WERI-Rb-1 (cell line): Measurements from ENCODE around the gene POMT2.

Source experiments
- DNase-seq: peaks from one replicate; pipeline ENCODE4 v3.0.0-alpha.2; 2020
- H3K27ac ChIP-seq: fragments of 250-450 bp; sonication (Bioruptor Pico); 2 replicates; pipeline ENCODE4 v1.5.1; 2020; ENCODE audit warnings: mild to moderate bottlenecking, moderate library complexity
- H3K27me3 ChIP-seq: fragments of 250-450 bp; sonication (Bioruptor Pico); 2 replicates; pipeline ENCODE4 v1.5.1; 2021; ENCODE audit warnings: mild to moderate bottlenecking, low read depth, moderate library complexity; ENCODE audit not compliant: insufficient read depth, severe bottlenecking
- H3K36me3 ChIP-seq: fragments of 250-450 bp; sonication (Bioruptor Pico); 2 replicates; pipeline ENCODE4 v1.5.1; 2020; ENCODE audit warnings: mild to moderate bottlenecking, moderate library complexity
- H3K4me3 ChIP-seq: 2 replicates; pipeline ENCODE4 v1.5.1; 2011; ENCODE audit warnings: low read depth, mild to moderate bottlenecking, control low read depth, low read length
- H3K9me3 ChIP-seq: fragments of 250-450 bp; sonication (Bioruptor Pico); 2 replicates; pipeline ENCODE4 v1.5.1; 2021; ENCODE audit warnings: mild to moderate bottlenecking, moderate library complexity; ENCODE audit not compliant: severe bottlenecking
- CTCF ChIP-seq: IDR thresholded peaks from 2 replicates; pipeline ENCODE4 v1.5.1; 2011; ENCODE audit warnings: low read depth, mild to moderate bottlenecking, control low read depth, inconsistent platforms, low read length

Gene POMT2

GRCh38 chr14:77265187-77265515 is 55.5 kb downstream of the POMT2 start:
- no peak for TF ChIP-seq CTCF
- no peaks in the 10 kb centered on the region for H3K36me3 ChIP-seq
- no peak for DNase-seq

GRCh38 chr14:77264466-77265186 is 56.1 kb downstream of the POMT2 start:
- no peak overlapping the region for H3K4me3 ChIP-seq
- no peaks in the 10 kb centered on the region for H3K36me3 ChIP-seq
- H3K27me3 ChIP-seq, result no peaks in the 10 kb centered on the region
- no peak for DNase-seq
- H3K9me3 ChIP-seq, result peaks cover 3% of the 10 kb centered on the region
- no peak overlapping the region for H3K27ac ChIP-seq
- no peak for TF ChIP-seq CTCF

More at GRCh38 chr14:77265187-77265515, 55.5 kb downstream of the POMT2 start:
- Histone ChIP-seq H3K4me3 (no peak overlapping the region), H3K27ac (no peak overlapping the region), H3K27me3 (no peaks in the 10 kb centered on the region), H3K9me3 (peaks cover 3% of the 10 kb centered on the region)

GRCh38 chr14:77260631-77261030 is 60.1 kb downstream of the POMT2 start:
- Histone ChIP-seq H3K4me3 (no peak overlapping the region), H3K9me3 (no peaks in the 10 kb centered on the region), H3K27me3 (no peaks in the 10 kb centered on the region), H3K36me3 (no peaks in the 10 kb centered on the region), H3K27ac (no peak overlapping the region)
- DNase-seq, result no peak
- no peak for TF ChIP-seq CTCF

GRCh38 chr14:77260199-77260598 is 60.5 kb downstream of the POMT2 start:
- Histone ChIP-seq H3K9me3 (no peaks in the 10 kb centered on the region), H3K27me3 (no peaks in the 10 kb centered on the region), H3K27ac (no peak overlapping the region), H3K4me3 (no peak overlapping the region), H3K36me3 (no peaks in the 10 kb centered on the region)
- no peak for DNase-seq
- no peak for TF ChIP-seq CTCF

- Histone ChIP-seq H3K27me3 (no peaks in the 10 kb centered on the region), H3K27ac (no peak overlapping the region), H3K36me3 (no peaks in the 10 kb centered on the region), H3K9me3 (no peaks in the 10 kb centered on the region), H3K4me3 (no peak overlapping the region)
- DNase-seq, result no peak
- no peak for TF ChIP-seq CTCF
These were observed 61.5 kb downstream of the POMT2 start for GRCh38 chr14:77259025-77259715.

- no peaks in the 10 kb centered on the region for H3K27me3 ChIP-seq
- no peak for TF ChIP-seq CTCF
- no peak overlapping the region for H3K27ac ChIP-seq
These were observed 62.1 kb downstream of the POMT2 start for GRCh38 chr14:77258566-77258965.

More at GRCh38 chr14:77258566-77258965, 62.1 kb downstream of the POMT2 start:
- Histone ChIP-seq H3K36me3 (no peaks in the 10 kb centered on the region), H3K4me3 (no peak overlapping the region), H3K9me3 (no peaks in the 10 kb centered on the region)
- no peak for DNase-seq
